ENCODE data around the gene ROCK2. TPM values are rescaled to one million over a fixed set of nuclear protein-coding genes. Genes with fewer than 3 reads are reported as not detected.

The ROCK2 gene
- total and polyA plus RNA-seq, 4 donors = 5.3 to 31.0 (median 12.2) TPM

DNA sequence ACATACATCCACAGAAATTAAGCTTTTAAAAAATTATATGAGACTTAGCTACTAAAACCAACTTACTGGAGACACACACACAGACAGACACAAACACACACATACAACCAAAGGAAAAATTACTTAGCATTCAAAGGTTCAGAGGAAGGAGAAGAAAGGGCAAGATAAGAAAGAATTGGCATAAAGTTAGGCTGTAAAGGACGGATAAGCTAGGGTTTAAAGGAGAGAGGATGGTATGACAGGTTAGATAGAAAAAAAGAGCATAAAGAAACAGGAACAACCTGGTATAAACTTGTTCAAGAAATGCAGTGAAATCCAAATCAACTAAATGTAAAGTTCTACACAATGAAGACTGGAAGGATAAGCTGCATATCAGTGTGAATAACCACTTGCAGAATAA lies 115.7 kb downstream of the ROCK2 start (continued):
- TF ChIP-seq, protein P1, sequence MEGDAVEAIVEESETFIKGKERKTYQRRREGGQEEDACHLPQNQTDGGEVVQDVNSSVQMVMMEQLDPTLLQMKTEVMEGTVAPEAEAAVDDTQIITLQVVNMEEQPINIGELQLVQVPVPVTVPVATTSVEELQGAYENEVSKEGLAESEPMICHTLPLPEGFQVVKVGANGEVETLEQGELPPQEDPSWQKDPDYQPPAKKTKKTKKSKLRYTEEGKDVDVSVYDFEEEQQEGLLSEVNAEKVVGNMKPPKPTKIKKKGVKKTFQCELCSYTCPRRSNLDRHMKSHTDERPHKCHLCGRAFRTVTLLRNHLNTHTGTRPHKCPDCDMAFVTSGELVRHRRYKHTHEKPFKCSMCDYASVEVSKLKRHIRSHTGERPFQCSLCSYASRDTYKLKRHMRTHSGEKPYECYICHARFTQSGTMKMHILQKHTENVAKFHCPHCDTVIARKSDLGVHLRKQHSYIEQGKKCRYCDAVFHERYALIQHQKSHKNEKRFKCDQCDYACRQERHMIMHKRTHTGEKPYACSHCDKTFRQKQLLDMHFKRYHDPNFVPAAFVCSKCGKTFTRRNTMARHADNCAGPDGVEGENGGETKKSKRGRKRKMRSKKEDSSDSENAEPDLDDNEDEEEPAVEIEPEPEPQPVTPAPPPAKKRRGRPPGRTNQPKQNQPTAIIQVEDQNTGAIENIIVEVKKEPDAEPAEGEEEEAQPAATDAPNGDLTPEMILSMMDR (IDR thresholded peaks at IDR 0.05; ENCODE audit: low read depth, low read length, missing input control) = no peak
- TF ChIP-seq FOXA2 (IDR thresholded peaks at IDR 0.05) = no peak

DNA sequence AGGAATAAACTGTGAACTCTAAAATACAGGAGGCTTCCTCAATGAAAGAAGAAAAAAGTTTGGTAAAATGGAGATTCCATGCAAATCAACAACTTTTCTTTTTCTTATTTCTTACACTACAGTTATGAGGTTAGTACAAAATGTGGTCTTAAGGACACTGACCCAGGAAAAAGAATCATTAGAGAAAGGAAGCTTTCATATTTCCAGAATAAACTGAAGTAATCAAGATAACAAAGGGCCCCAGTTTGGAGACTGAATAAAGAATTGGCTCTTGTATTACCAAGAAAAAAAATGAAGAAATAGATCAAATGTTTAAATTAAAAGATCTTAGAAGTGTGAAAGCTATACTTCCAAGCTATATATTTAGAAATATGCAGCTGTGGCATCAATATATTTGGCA lies 116.8 kb downstream of the ROCK2 start:
- Histone ChIP-seq H3K9me3 (ENCODE audit: control insufficient read depth in 4 of 4, low read length in 3 of 4) (no peaks in the 10 kb centered on the region), H3K36me3 (ENCODE audit: control insufficient read depth in 4 of 4, insufficient read depth in 3 of 4, low read depth in 1 of 4, low read length in 3 of 4) (peaks cover 0 to 3% (median 1%) of the 10 kb centered on the region in 4 donors), H3K4me3 (ENCODE audit: low read depth in 1 of 3, low read length in 3 of 3) (no peak overlapping the region), H3K9ac (ENCODE audit: low read depth in 1 of 2, low read length in 2 of 2) (no peak overlapping the region), H3K27ac (ENCODE audit: low read depth in 1 of 2, low read length in 2 of 2) (no peak overlapping the region), H3K27me3 (ENCODE audit: control insufficient read depth in 4 of 4, insufficient read depth in 4 of 4, low read length in 3 of 4) (no peaks in the 10 kb centered on the region), H3K4me1 (ENCODE audit: control insufficient read depth in 4 of 4, insufficient read depth in 4 of 4, low read length in 3 of 4) (no peaks in the 10 kb centered on the region)
- no peak for DNase-seq (ENCODE audit: low spot score)
- TF ChIP-seq RXRA (IDR thresholded peaks at IDR 0.05) (peak; percentile 20 to 21), JUND (IDR thresholded peaks at IDR 0.05) (no peak)

DNA sequence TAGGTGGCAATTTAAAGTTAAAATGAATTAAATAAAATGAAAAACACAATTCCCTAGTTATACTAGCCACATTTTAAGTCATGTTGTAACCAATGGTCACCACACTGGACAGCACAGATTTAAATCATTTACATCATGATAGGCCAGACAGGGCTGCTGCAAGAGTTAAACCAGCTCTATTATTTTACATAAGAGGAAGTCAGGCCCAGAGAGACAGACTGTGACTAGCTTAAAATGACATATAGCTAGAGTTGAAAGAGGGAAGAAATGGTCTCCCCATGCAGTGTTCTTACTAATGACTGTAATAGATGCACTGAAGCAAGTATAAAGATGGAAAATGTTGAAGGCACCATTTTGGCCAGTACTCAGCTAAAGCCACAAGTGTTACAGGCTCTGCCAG lies 119.5 kb downstream of the ROCK2 start:
- TF ChIP-seq FOXA2 (IDR thresholded peaks at IDR 0.05) (no peak), RAD21 (IDR thresholded peaks at IDR 0.05) (no peak)
- TF ChIP-seq, protein P2, sequence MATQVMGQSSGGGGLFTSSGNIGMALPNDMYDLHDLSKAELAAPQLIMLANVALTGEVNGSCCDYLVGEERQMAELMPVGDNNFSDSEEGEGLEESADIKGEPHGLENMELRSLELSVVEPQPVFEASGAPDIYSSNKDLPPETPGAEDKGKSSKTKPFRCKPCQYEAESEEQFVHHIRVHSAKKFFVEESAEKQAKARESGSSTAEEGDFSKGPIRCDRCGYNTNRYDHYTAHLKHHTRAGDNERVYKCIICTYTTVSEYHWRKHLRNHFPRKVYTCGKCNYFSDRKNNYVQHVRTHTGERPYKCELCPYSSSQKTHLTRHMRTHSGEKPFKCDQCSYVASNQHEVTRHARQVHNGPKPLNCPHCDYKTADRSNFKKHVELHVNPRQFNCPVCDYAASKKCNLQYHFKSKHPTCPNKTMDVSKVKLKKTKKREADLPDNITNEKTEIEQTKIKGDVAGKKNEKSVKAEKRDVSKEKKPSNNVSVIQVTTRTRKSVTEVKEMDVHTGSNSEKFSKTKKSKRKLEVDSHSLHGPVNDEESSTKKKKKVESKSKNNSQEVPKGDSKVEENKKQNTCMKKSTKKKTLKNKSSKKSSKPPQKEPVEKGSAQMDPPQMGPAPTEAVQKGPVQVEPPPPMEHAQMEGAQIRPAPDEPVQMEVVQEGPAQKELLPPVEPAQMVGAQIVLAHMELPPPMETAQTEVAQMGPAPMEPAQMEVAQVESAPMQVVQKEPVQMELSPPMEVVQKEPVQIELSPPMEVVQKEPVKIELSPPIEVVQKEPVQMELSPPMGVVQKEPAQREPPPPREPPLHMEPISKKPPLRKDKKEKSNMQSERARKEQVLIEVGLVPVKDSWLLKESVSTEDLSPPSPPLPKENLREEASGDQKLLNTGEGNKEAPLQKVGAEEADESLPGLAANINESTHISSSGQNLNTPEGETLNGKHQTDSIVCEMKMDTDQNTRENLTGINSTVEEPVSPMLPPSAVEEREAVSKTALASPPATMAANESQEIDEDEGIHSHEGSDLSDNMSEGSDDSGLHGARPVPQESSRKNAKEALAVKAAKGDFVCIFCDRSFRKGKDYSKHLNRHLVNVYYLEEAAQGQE (IDR thresholded peaks at IDR 0.05) = no peak
- Histone ChIP-seq H3K27ac (ENCODE audit: low read depth in 1 of 2, low read length in 2 of 2) (no peak overlapping the region), H3K36me3 (ENCODE audit: control insufficient read depth in 4 of 4, insufficient read depth in 3 of 4, low read depth in 1 of 4, low read length in 3 of 4) (peaks cover 0 to 10% (median 7%) of the 10 kb centered on the region in 4 donors), H3K4me3 (ENCODE audit: low read depth in 1 of 3, low read length in 3 of 3) (no peak overlapping the region), H3K4me1 (ENCODE audit: control insufficient read depth in 4 of 4, insufficient read depth in 4 of 4, low read length in 3 of 4) (no peaks in the 10 kb centered on the region), H3K9ac (ENCODE audit: low read depth in 1 of 2, low read length in 2 of 2) (no peak overlapping the region), H3K27me3 (ENCODE audit: control insufficient read depth in 4 of 4, insufficient read depth in 4 of 4, low read length in 3 of 4) (no peaks in the 10 kb centered on the region), H3K9me3 (ENCODE audit: control insufficient read depth in 4 of 4, low read length in 3 of 4) (no peaks in the 10 kb centered on the region)
- no peak for DNase-seq (ENCODE audit: low spot score)

DNA sequence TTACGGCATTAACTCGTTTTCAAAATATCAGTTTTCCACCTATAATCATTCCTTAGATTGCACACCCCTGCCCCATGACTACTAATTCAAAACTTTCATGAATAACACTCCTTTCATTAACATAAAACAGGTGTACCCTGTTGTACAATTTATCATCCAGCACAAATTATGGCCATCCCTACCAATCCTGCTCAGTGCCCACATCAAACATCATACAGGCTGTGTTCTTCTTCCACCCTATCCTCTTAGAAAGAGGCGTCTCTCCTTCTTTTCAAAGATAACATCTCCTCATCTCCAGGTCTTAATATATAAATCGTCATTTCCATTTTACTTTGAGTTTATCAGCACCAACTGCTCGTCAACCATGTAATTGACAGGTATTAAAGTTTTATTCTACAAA lies 121.6 kb downstream of the ROCK2 start:
- Histone ChIP-seq H3K27me3 (ENCODE audit: control insufficient read depth in 4 of 4, insufficient read depth in 4 of 4, low read length in 3 of 4) (no peaks in the 10 kb centered on the region), H3K36me3 (ENCODE audit: control insufficient read depth in 4 of 4, insufficient read depth in 3 of 4, low read depth in 1 of 4, low read length in 3 of 4) (peaks cover 0 to 16% (median 11%) of the 10 kb centered on the region in 4 donors), H3K4me1 (ENCODE audit: control insufficient read depth in 4 of 4, insufficient read depth in 4 of 4, low read length in 3 of 4) (no peaks in the 10 kb centered on the region), H3K27ac (ENCODE audit: low read depth in 1 of 2, low read length in 2 of 2) (no peak overlapping the region), H3K9me3 (ENCODE audit: control insufficient read depth in 4 of 4, low read length in 3 of 4) (no peaks in the 10 kb centered on the region), H3K9ac (ENCODE audit: low read depth in 1 of 2, low read length in 2 of 2) (no peak overlapping the region), H3K4me3 (ENCODE audit: low read depth in 1 of 3, low read length in 3 of 3) (no peak overlapping the region)
- no peak for DNase-seq (ENCODE audit: low spot score)
- 94% methylated on average over 5 of the region's 5 CpGs for WGBS
- no peak for TF ChIP-seq RAD21 (IDR thresholded peaks at IDR 0.05)
- no peak for TF ChIP-seq TAF1 (conservative IDR thresholded peaks at IDR 0.05)
- TF ChIP-seq FOXA2 (IDR thresholded peaks at IDR 0.05) = no peak
- no peak for TF ChIP-seq RXRA (IDR thresholded peaks at IDR 0.05)
- no peak for TF ChIP-seq NR2F2 (IDR thresholded peaks at IDR 0.05)
- TF ChIP-seq YY1 (IDR thresholded peaks at IDR 0.05) = no peak
- TF ChIP-seq, protein P3, sequence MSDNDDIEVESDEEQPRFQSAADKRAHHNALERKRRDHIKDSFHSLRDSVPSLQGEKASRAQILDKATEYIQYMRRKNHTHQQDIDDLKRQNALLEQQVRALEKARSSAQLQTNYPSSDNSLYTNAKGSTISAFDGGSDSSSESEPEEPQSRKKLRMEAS (IDR thresholded peaks at IDR 0.05) = no peak
- TF ChIP-seq GABPA (IDR thresholded peaks at IDR 0.05 in 1 of 2, conservative IDR thresholded peaks at IDR 0.05 in 1 of 2) = no peak
- no peak for TF ChIP-seq HNF4A (conservative IDR thresholded peaks at IDR 0.05)
- TF ChIP-seq SP1 (IDR thresholded peaks at IDR 0.05) = no peak
- TF ChIP-seq EGR1 (IDR thresholded peaks at IDR 0.05; ENCODE audit: low read depth in 2 of 2) = no peak
- TF ChIP-seq, protein P2 (IDR thresholded peaks at IDR 0.05) = no peak
- TF ChIP-seq FOXA1 (IDR thresholded peaks at IDR 0.05) = no peak
- TF ChIP-seq, protein P4, sequence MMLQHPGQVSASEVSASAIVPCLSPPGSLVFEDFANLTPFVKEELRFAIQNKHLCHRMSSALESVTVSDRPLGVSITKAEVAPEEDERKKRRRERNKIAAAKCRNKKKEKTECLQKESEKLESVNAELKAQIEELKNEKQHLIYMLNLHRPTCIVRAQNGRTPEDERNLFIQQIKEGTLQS (IDR thresholded peaks at IDR 0.05) = no peak
